ENCODE data around the gene TSFM.
A peak's percentile ranks its signal among the peaks of the same experiment; 100 is the strongest.

TSFM gene

DNA sequence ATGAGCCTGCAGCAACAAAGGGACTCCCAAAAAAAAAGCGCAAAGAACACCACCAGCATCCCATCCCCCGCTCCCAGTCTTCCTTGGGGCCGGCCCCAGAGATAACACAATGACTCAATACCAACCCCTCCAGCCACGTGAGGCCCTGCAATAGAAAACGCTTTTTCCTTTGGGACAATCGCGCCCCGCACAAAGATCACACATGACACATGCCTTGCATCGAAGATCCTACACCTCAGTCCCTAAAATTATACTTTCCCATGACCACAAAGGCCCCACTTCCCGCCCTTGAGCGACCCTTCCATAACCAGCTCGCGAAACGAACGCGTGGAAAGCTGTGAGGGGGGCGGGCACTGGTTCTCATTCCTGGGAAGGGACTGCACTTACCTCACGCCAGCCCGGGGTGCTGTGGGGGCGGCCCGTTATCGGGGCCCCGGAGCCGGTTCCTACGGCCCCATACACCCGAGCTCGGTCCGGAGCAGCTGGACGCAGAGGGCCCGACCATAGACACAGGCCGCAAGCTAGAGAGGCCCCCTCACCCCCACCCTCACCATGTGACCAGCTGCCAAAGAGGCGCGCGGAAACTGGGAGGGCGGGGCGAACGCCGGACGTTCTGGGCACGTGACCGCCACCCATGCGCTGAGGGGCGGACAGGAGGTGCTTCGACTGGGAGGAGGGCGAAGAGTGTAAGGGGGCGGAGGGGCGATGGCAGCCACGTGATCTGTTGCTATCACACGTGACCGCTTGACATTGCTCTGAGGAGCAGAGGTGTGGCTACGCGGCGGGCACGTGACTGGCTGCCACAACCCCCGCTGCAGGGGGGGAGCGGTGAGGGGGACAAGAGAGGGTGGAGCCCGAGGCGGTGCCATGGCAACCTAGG is 30.6 kb upstream of the TSFM start, which contains the start of gene CDK4:
TSS of gene CDK4 (minus strand) at position 523 of the 880 bp plus-strand sequence. CDS start 593 bp downstream, outside the sequence.
- Mint-ChIP-seq H3K36me3 (ENCODE audit: insufficient read depth) (peaks cover 38% of the 10 kb centered on the region), H3K27ac (ENCODE audit: low read depth) (peak within 1 kb of the TSS; percentile 80), H3K4me1 (peaks cover 48% of the 10 kb centered on the region), H3K9me3 (no peaks in the 10 kb centered on the region), H3K4me3 (peak within 1 kb of the TSS; percentile 84), H3K27me3 (no peaks in the 10 kb centered on the region)
- ATAC-seq (replicated peaks; ENCODE audit: extremely low read depth, poor library complexity, severe bottlenecking) (peak; percentile 81), DNase-seq (ENCODE audit: low spot score in 2 of 2) (peak; percentile 95 to 99)

GRCh38 chr12:57752668-57753000 is 30.0 kb upstream of the TSFM start:
- H3K4me3 Mint-ChIP-seq = peak overlapping the region; percentile 84
- ATAC-seq (replicated peaks; ENCODE audit: extremely low read depth, poor library complexity, severe bottlenecking) (no peak), DNase-seq (ENCODE audit: low spot score in 2 of 2) (no peak)
- H3K27ac Mint-ChIP-seq (ENCODE audit: low read depth) = peak overlapping the region; percentile 80
- peaks cover 50% of the 10 kb centered on the region for H3K4me1 Mint-ChIP-seq
- H3K27me3 Mint-ChIP-seq = no peaks in the 10 kb centered on the region
- H3K9me3 Mint-ChIP-seq = no peaks in the 10 kb centered on the region
- H3K36me3 Mint-ChIP-seq (ENCODE audit: insufficient read depth) = peaks cover 35% of the 10 kb centered on the region

GRCh38 chr12:57753756-57754337 is 28.7 kb upstream of the TSFM start:
- Mint-ChIP-seq H3K27ac (ENCODE audit: low read depth) (peak overlapping the region; percentile 80), H3K9me3 (no peaks in the 10 kb centered on the region), H3K4me3 (peak overlapping the region; percentile 77), H3K27me3 (no peaks in the 10 kb centered on the region), H3K36me3 (ENCODE audit: insufficient read depth) (peaks cover 31% of the 10 kb centered on the region), H3K4me1 (peaks cover 56% of the 10 kb centered on the region)
- ATAC-seq (replicated peaks; ENCODE audit: extremely low read depth, poor library complexity, severe bottlenecking) (no peak), DNase-seq (ENCODE audit: low spot score in 2 of 2) (no peak)

DNA sequence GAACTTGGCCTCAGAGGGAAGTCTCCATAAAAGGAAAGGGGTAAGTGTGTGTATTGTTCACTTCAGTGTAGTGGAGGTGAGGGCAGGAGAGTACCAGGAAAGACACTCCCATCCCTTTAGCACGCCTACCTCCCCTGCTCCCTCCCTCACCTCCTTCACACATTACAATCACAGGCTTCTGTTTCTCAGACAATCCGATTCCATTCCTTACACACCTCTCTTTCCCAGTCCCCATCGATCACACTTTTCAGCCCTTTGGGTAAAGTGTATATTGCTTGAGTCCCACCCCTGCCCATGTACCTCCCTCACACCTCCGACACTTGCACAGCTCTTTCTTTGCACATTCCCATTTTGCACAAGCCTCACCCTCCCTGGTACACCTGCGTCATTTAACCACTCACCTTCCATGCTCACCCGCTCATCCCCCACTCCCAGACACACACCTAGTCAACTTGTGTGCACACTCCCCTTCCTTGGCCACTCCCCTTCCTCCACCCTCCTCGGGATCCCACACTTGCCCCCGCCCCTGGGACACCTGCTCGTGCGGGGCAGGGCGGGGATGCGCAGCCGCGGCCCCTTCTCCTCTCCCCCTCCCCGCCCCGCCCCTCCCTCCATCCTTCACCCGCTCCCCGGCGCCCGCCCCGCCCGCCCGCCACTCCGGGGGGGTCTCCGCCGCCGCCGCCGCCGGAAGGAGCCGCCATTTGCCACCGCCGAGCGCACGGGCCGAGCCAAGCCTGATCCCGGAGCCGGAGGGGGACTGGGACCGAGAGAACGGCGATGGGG is 28.0 kb upstream of the TSFM start, which contains the start of gene MARCHF9:
TSS of gene MARCHF9 (plus strand) at position 693 of the 783 bp plus-strand sequence. CDS start 426 bp downstream, outside the sequence.
- Mint-ChIP-seq H3K4me3 (peak within 1 kb of the TSS; percentile 77), H3K9me3 (no peaks in the 10 kb centered on the region), H3K27ac (ENCODE audit: low read depth) (peak within 1 kb of the TSS; percentile 80), H3K4me1 (peaks cover 62% of the 10 kb centered on the region), H3K36me3 (ENCODE audit: insufficient read depth) (peaks cover 28% of the 10 kb centered on the region), H3K27me3 (no peaks in the 10 kb centered on the region)
- DNase-seq (ENCODE audit: low spot score in 2 of 2) = peak; percentile 53 to 56
- ATAC-seq (replicated peaks; ENCODE audit: extremely low read depth, poor library complexity, severe bottlenecking) = peak; percentile 17

DNA sequence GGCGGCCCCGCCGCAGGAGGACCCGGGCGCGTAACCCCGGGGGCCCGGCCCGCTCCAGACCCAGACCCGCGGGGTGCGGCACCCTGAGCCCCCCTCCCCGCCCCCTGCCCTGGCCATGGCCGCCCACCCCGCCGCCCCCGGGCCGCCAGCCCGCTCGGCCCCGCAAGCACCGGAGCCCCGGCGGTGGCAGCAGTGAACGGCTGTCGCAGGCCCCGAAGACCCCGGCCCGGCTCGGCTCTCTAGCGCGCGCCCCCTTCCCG is 27.5 kb upstream of the TSFM start:
- H3K36me3 Mint-ChIP-seq (ENCODE audit: insufficient read depth) = peaks cover 28% of the 10 kb centered on the region
- no peaks in the 10 kb centered on the region for H3K27me3 Mint-ChIP-seq
- DNase-seq (ENCODE audit: low spot score in 2 of 2) (no peak), ATAC-seq (replicated peaks; ENCODE audit: extremely low read depth, poor library complexity, severe bottlenecking) (no peak)
- peaks cover 66% of the 10 kb centered on the region for H3K4me1 Mint-ChIP-seq
- no peaks in the 10 kb centered on the region for H3K9me3 Mint-ChIP-seq
- no peak overlapping the region for H3K27ac Mint-ChIP-seq (ENCODE audit: low read depth)
- peak overlapping the region; percentile 77 for H3K4me3 Mint-ChIP-seq

- H3K4me3 Mint-ChIP-seq = peak overlapping the region; percentile 77
- peaks cover 28% of the 10 kb centered on the region for H3K36me3 Mint-ChIP-seq (ENCODE audit: insufficient read depth)
- ATAC-seq (replicated peaks; ENCODE audit: extremely low read depth, poor library complexity, severe bottlenecking) = no peak
- no peaks in the 10 kb centered on the region for H3K9me3 Mint-ChIP-seq
- peak overlapping the region; percentile 75 for H3K27ac Mint-ChIP-seq (ENCODE audit: low read depth)
- no peak for DNase-seq (ENCODE audit: low spot score in 2 of 2)
- H3K27me3 Mint-ChIP-seq = no peaks in the 10 kb centered on the region
- peaks cover 66% of the 10 kb centered on the region for H3K4me1 Mint-ChIP-seq
Observed at GRCh38 chr12:57755454-57756372, 26.9 kb upstream of the TSFM start.

DNA sequence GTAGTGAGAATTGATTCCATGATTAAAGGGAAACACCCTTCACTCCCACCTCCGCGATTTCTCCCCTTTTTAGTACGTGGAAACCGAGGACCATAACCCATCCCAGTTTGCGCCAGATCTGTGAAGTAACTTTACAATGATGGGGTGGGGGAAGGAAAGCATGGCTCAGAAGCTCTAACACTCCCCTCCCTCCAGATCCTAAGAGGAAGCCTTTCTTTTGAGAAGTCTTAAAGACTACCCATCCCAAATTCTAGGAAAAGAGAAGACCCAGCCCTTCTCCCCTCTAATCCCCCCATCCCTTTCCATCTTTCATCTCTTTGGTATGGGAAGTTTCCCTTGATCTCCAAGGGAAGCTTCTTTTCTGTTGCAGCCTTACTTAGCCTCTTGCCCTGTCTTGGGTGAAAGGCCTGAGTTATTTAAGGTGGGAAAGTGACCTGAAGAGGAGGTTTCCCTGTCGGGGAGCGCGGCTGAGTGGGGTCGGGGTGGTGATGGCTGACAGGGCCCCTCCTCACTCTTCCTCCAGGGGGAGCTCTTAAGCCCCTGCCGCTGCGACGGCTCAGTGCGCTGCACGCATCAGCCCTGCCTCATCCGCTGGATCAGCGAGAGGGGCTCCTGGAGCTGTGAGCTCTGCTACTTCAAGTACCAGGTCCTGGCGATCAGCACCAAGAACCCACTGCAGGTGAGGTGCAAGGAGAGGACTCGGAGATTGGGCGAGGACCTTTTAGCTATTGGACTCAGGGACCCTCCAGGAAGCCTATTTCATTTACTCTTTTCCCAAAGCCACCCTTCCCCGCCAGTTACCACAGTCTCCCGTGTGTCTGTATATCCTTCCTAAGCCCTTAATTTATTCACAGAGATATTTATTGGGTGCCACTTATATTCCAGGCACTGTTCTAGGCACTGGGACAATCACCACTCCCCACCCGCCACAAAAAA is 25.9 kb upstream of the TSFM start:
- H3K27me3 Mint-ChIP-seq = no peaks in the 10 kb centered on the region
- H3K4me3 Mint-ChIP-seq = peak overlapping the region; percentile 77
- H3K36me3 Mint-ChIP-seq (ENCODE audit: insufficient read depth) = peaks cover 22% of the 10 kb centered on the region
- peak overlapping the region; percentile 75 for H3K27ac Mint-ChIP-seq (ENCODE audit: low read depth)
- ATAC-seq (replicated peaks; ENCODE audit: extremely low read depth, poor library complexity, severe bottlenecking) = no peak
- DNase-seq (ENCODE audit: low spot score in 2 of 2) = peak; percentile 42 to 51
- H3K4me1 Mint-ChIP-seq = peaks cover 58% of the 10 kb centered on the region
- H3K9me3 Mint-ChIP-seq = no peaks in the 10 kb centered on the region

DNA sequence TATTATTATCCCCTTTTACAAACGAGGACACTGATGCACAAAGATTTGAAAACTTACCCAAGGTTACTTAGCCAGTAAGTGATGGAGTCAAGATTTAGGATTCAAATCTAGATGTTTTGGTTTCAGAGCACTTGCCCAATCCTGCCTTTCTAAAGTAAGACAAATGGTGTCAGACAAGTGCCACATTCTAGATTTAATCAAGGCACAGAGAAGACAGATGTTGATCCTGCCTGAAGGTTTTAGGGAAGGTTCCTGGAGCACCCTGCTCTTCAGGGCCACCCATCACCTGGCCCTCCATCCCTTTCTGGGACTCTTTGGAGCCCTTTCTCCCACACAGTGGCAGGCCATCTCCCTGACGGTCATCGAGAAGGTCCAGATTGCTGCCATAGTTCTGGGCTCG is 24.8 kb upstream of the TSFM start:
- no peaks in the 10 kb centered on the region for H3K9me3 Mint-ChIP-seq
- H3K4me1 Mint-ChIP-seq = peaks cover 51% of the 10 kb centered on the region
- H3K27me3 Mint-ChIP-seq = no peaks in the 10 kb centered on the region
- ATAC-seq (replicated peaks; ENCODE audit: extremely low read depth, poor library complexity, severe bottlenecking) = no peak
- no peak for DNase-seq (ENCODE audit: low spot score in 2 of 2)
- H3K36me3 Mint-ChIP-seq (ENCODE audit: insufficient read depth) = peaks cover 17% of the 10 kb centered on the region
- H3K27ac Mint-ChIP-seq (ENCODE audit: low read depth) = no peak overlapping the region
- no peak overlapping the region for H3K4me3 Mint-ChIP-seq

DNA sequence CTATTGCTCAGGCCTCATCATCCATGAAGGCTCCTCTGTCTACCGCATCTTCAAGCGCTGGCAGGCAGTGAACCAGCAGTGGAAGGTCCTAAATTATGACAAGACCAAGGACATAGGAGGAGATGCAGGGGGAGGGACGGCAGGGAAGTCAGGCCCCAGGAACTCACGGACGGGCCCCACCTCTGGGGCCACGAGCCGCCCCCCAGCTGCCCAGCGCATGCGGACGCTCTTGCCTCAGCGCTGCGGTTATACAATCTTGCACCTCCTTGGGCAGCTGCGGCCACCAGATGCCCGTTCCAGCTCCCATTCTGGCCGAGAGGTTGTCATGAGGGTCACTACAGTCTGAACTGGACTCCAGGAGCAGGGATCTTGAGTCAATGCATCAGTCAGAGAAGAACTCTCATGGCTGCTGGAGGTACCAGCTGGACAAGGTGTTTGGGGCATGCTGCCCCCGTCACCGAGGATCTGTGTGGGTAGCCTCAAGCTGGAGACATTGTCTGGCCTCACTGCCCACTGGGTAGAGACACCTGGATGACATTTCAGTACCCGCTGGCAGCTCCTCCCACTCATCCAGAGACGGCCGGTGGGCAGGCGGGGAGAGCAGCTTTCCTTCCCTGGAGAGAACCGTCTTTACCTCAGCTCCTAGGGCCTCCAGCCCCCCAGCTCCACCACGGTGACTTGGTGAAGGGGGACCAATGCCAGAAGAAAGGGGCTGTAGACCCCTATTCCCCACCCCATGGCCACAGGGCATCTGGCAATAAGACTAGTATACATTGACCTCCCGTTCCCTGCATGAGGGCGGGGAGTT is 23.8 kb upstream of the TSFM start:
- peaks cover 6% of the 10 kb centered on the region for H3K27me3 Mint-ChIP-seq
- H3K9me3 Mint-ChIP-seq = no peaks in the 10 kb centered on the region
- ATAC-seq (replicated peaks; ENCODE audit: extremely low read depth, poor library complexity, severe bottlenecking) (no peak), DNase-seq (ENCODE audit: low spot score in 2 of 2) (no peak)
- peaks cover 16% of the 10 kb centered on the region for H3K36me3 Mint-ChIP-seq (ENCODE audit: insufficient read depth)
- H3K4me3 Mint-ChIP-seq = no peak overlapping the region
- H3K27ac Mint-ChIP-seq (ENCODE audit: low read depth) = no peak overlapping the region
- H3K4me1 Mint-ChIP-seq = peaks cover 41% of the 10 kb centered on the region

DNA sequence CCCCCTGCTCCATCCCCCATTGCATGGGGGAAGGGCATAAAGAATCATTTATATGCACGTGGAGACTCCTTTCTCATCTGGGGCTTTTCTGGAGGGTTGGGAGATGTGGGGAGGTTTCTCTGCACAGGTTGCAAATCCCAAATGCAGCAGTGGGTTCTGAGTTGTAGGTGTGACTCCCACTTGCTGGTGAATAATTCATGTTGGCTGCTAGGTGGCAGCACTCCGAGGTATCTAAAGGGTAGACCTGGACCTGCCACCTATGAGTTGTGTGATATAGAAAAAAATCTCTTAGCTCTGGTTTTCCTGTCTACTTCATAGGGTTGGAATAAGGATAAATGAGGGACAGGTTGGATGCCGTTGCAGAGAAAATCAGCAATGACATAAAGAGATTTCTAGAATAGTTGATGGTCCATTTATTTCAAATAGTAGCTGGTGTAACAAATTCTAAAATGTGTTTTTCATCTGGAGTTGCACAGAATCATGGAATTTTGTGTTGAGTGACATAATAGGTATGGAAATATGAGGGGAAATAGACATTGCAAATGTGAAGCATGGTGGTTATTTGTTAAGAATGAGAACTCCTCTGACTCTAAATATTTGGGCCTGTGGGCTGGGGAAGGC is 23.1 kb upstream of the TSFM start:
- Mint-ChIP-seq H3K27me3 (peaks cover 13% of the 10 kb centered on the region), H3K9me3 (no peaks in the 10 kb centered on the region), H3K36me3 (ENCODE audit: insufficient read depth) (peaks cover 16% of the 10 kb centered on the region), H3K4me1 (peaks cover 39% of the 10 kb centered on the region), H3K4me3 (no peak overlapping the region), H3K27ac (ENCODE audit: low read depth) (no peak overlapping the region)
- DNase-seq (ENCODE audit: low spot score in 2 of 2) (no peak), ATAC-seq (replicated peaks; ENCODE audit: extremely low read depth, poor library complexity, severe bottlenecking) (peak; percentile 20)
